HCT116 (cell line): ENCODE data around the gene STK24. TPM values are rescaled to one million over a fixed set of nuclear protein-coding genes. Genes with fewer than 3 reads are reported as not detected.

Source experiments
- ATAC-seq: fragments of 200-7000 bp; cut with Tn5 transposase; 2 replicates; pipeline ENCODE4 v1.9.1; 2020; ENCODE audit warnings: mild to moderate bottlenecking, moderate library complexity
- BruUV-seq: library from RNA; stranded (reverse); fragments of 400-500 nt; replicated peaks from 2 replicates; lab custom pipeline; 2021; lab: Mats Ljungman, UMichigan
- CTCF ChIA-PET: fragments of 300-600 bp; sonication (Branson Sonifier 250); formaldehyde crosslinking; loops from one replicate; lab custom pipeline; 2021; ENCODE audit warnings: antibody characterized with exemption; lab: Charles Lee
- POLR2A ChIA-PET: fragments of 300-600, 350-600 bp; sonication (Branson Sonifier 250); formaldehyde crosslinking; loops from one replicate; lab custom pipeline; 2021; ENCODE audit warnings: antibody characterized with exemption; lab: Charles Lee
- RAD21 ChIA-PET, 2 experiments: fragments of 300-600 bp; sonication (Branson Sonifier 250); formaldehyde crosslinking; loops; one replicate each; lab custom pipeline; 2023; ENCODE audit warnings: low total read pairs in 2 of 2; ENCODE audit not compliant: uncharacterized antibody in 2 of 2, unreplicated experiment in 2 of 2, low non-redundant PET in 1 of 2; lab: Charles Lee
- DNase-seq: peaks from one replicate; pipeline ENCODE4 v3.0.0-alpha.2; 2010; ENCODE audit warnings: low read depth, low spot score
- H2AFZ ChIP-seq: fragments of 200-600 bp; shearing (Covaris generic), sonication (generic); 2 replicates; pipeline ENCODE4 v1.6.1; 2017; ENCODE audit warnings: low read depth, mixed run types, mixed read lengths, antibody characterized with exemption, low read length; ENCODE audit not compliant: poor library complexity, severe bottlenecking
- H3K27ac ChIP-seq: 2 replicates; pipeline ENCODE4 v1.5.1; 2012; ENCODE audit warnings: low read depth, low read length
- H3K27me3 ChIP-seq: fragments of 200-600 bp; sonication (generic); 2 replicates; pipeline ENCODE4 v1.6.1; 2016; ENCODE audit warnings: mixed run types, low read length, mixed read lengths; ENCODE audit not compliant: insufficient read depth
- H3K36me3 ChIP-seq, 2 experiments: fragments of 200-500 bp in 1 of 2; fragments of 200-600 bp in 1 of 2; sonication (Bioruptor generic) in 1 of 2; sonication (generic) in 1 of 2; 2 replicates each; pipeline versions ENCODE4 v1.5.1 to v1.6.1; 2014 to 2016; ENCODE audit warnings: low read length in 2 of 2, inconsistent platforms in 1 of 2, mixed read lengths in 1 of 2, mixed run types in 1 of 2; ENCODE audit not compliant: insufficient read depth in 2 of 2, control insufficient read depth in 1 of 2
- H3K4me1 ChIP-seq, 2 experiments: fragments of 200-600 bp in 1 of 2; sonication (generic) in 1 of 2; 2 replicates each; pipeline versions ENCODE4 v1.5.1 to v1.6.1; 2012 to 2017; ENCODE audit warnings: low read length in 2 of 2, inconsistent platforms in 1 of 2, mild to moderate bottlenecking in 1 of 2, mixed read lengths in 1 of 2, mixed run types in 1 of 2, moderate library complexity in 1 of 2; ENCODE audit not compliant: insufficient read depth in 2 of 2, control insufficient read depth in 1 of 2
- H3K4me2 ChIP-seq: fragments of 200-600 bp; sonication (generic); 2 replicates; pipeline ENCODE4 v1.6.1; 2017; ENCODE audit warnings: mixed run types, low read length, mixed read lengths
- H3K4me3 ChIP-seq, 2 experiments: fragments of 200-600 bp in 1 of 2; sonication (generic) in 1 of 2; replicated peaks in 1 of 2; 2 replicates each; pipeline ENCODE4 v1.5.1; 2011 to 2016; ENCODE audit warnings: low read length in 2 of 2, control low read depth in 1 of 2, low read depth in 1 of 2, mild to moderate bottlenecking in 1 of 2, mixed read lengths in 1 of 2, mixed run types in 1 of 2
- H3K79me2 ChIP-seq: fragments of 200-600 bp; sonication (generic); 2 replicates; pipeline ENCODE4 v1.6.1; 2017; ENCODE audit warnings: mild to moderate bottlenecking, mixed run types, low read length, moderate library complexity, mixed read lengths; ENCODE audit not compliant: insufficient read depth
- H3K9ac ChIP-seq: fragments of 200-600 bp; sonication (generic); 2 replicates; pipeline ENCODE4 v1.6.1; 2016; ENCODE audit warnings: low read length, mixed read lengths
- H3K9me2 ChIP-seq: fragments of 200-600 bp; sonication (generic), shearing (Covaris generic); 2 replicates; pipeline ENCODE4 v1.6.1; 2017; ENCODE audit warnings: mixed run types, mild to moderate bottlenecking, moderate library complexity; ENCODE audit not compliant: insufficient read depth
- H3K9me3 ChIP-seq, 2 experiments: fragments of 200-500 bp in 1 of 2; fragments of 200-600 bp in 1 of 2; sonication (Bioruptor generic) in 1 of 2; sonication (generic) in 1 of 2; 2 replicates each; pipeline ENCODE4 v1.6.1; 2014 to 2017; ENCODE audit warnings: low read length in 2 of 2, mixed read lengths in 2 of 2, inconsistent platforms in 1 of 2, low read depth in 1 of 2, mild to moderate bottlenecking in 1 of 2, mixed run types in 1 of 2, moderate library complexity in 1 of 2; ENCODE audit not compliant: control insufficient read depth in 1 of 2, insufficient read depth in 1 of 2
- H4K20me1 ChIP-seq: fragments of 200-600 bp; sonication (generic), shearing (Covaris generic); 2 replicates; pipeline ENCODE4 v1.6.1; 2017; ENCODE audit warnings: mixed run types, mild to moderate bottlenecking, moderate library complexity; ENCODE audit not compliant: insufficient read depth
- CBX3 ChIP-seq: IDR thresholded peaks from 2 replicates; pipeline ENCODE4 v1.6.1; 2012; ENCODE audit warnings: low read depth
- EGR1 ChIP-seq: IDR thresholded peaks from 2 replicates; pipeline ENCODE4 v1.6.1; 2012; ENCODE audit warnings: low read depth
- ELF1 ChIP-seq: IDR thresholded peaks from 2 replicates; pipeline ENCODE4 v1.6.1; 2012; ENCODE audit warnings: low read depth, borderline replicate concordance
- EZH2 ChIP-seq: fragments of 200-600 bp; sonication (generic); IDR thresholded peaks from 2 replicates; pipeline ENCODE4 v1.6.1; 2017; ENCODE audit warnings: antibody characterized with exemption, mixed run types
- JUND ChIP-seq: IDR thresholded peaks from 2 replicates; pipeline ENCODE4 v1.6.1; 2012
- POLR2A ChIP-seq: IDR thresholded peaks from 2 replicates; pipeline ENCODE4 v1.7.0; 2011; ENCODE audit warnings: borderline replicate concordance; ENCODE audit not compliant: insufficient read depth, insufficient read length; ENCODE audit errors: extremely low read depth
- POLR2AphosphoS5 ChIP-seq: IDR thresholded peaks from 2 replicates; pipeline ENCODE4 v1.6.1; 2011; ENCODE audit warnings: mild to moderate bottlenecking, low read depth, low read length, moderate library complexity
- RAD21 ChIP-seq: IDR thresholded peaks from 2 replicates; pipeline ENCODE4 v1.6.1; 2012; ENCODE audit warnings: low read depth, mild to moderate bottlenecking
- TCF7L2 ChIP-seq: IDR thresholded peaks from 2 replicates; pipeline ENCODE4 v1.7.0; 2011; ENCODE audit warnings: borderline replicate concordance, inconsistent platforms; ENCODE audit not compliant: insufficient read depth, insufficient read length; ENCODE audit errors: extremely low read depth
- YY1 ChIP-seq: IDR thresholded peaks from 2 replicates; pipeline ENCODE4 v1.6.1; 2011; ENCODE audit warnings: low read length, low read depth, moderate library complexity, mild to moderate bottlenecking; ENCODE audit not compliant: insufficient replicate concordance; ENCODE audit errors: extremely low read depth
- ZFX ChIP-seq: fragments of 450-650 bp; IDR thresholded peaks from 2 replicates; pipeline ENCODE4 v1.6.1; 2017
- ZNF274 ChIP-seq: fragments of 200-500 bp; sonication (Bioruptor generic); IDR thresholded peaks from 2 replicates; pipeline ENCODE4 v1.6.1; 2014; ENCODE audit warnings: mild to moderate bottlenecking, low read depth, low read length, inconsistent platforms
- intact Hi-C: fragments of 100-400 bp; cut with micrococcal nuclease; formaldehyde crosslinking; loops from 2 replicates; pipeline ENCODE4 v1.10.0; 2022
- total RNA-seq: library from RNA; stranded (reverse); gene quantifications from one replicate; pipeline ENCODE4 v1.2.1, GENCODE V29; 2021; ENCODE audit not compliant: unreplicated experiment
- TF ChIP-seq, protein P1 (sequence below): IDR thresholded peaks from 2 replicates; pipeline ENCODE4 v1.6.1; 2012
- TF ChIP-seq, protein P2 (sequence below): IDR thresholded peaks from 2 replicates; pipeline ENCODE4 v1.6.1; 2012

Gene STK24
- total RNA-seq, 1 experiment from 2014 or later = 137 TPM

DNA sequence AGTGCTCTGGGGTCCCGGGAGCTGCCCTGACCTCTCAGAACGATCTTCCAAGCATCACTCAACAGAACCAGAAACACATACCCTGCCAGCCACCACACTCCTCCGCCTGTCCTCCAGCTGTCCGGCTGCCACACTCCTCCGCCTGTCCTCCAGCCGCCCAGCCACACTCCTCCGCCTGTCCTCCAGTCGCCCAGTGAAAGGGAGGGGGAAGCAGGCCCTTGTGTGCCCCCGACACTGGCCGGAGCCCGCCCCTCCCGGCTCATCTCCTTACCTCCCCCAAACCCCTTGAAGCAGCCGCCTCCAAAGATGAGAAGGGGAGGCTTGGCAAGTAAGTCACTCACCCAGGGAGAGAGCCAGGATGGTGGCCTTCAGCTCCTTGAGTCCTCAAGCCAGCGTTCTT is 40.2 kb downstream of the STK24 start:
- Histone ChIP-seq H3K36me3 (no peaks in the 10 kb centered on the region), H2AFZ (no peak overlapping the region), H3K27me3 (no peaks in the 10 kb centered on the region), H3K9me3 (no peaks in the 10 kb centered on the region), H4K20me1 (peaks cover 14% of the 10 kb centered on the region; the same call in 1 of the 2 replicates), H3K9ac (no peak overlapping the region), H3K4me3 (no peak overlapping the region), H3K9me2 (no peaks in the 10 kb centered on the region), H3K79me2 (peaks cover 98% of the 10 kb centered on the region), H3K4me2 (no peak overlapping the region), H3K27ac (no peak overlapping the region), H3K4me1 (peaks cover 0 to 20% of the 10 kb centered on the region in 2 experiments; a peak in 2 of 4 replicates)
- ChIA-PET RAD21 (no interaction called here), CTCF (no interaction called here), POLR2A (no interaction called here)
- ATAC-seq (no peak), DNase-seq (no peak)
- no peak for TF ChIP-seq EGR1
- no peak for TF ChIP-seq RAD21
- TF ChIP-seq, protein P1, sequence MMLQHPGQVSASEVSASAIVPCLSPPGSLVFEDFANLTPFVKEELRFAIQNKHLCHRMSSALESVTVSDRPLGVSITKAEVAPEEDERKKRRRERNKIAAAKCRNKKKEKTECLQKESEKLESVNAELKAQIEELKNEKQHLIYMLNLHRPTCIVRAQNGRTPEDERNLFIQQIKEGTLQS = no peak
- no peak for TF ChIP-seq ZNF274
- no peak for TF ChIP-seq YY1
- no peak for TF ChIP-seq ELF1
- TF ChIP-seq POLR2AphosphoS5 = no peak
- TF ChIP-seq POLR2A = no peak
- TF ChIP-seq, protein P2, sequence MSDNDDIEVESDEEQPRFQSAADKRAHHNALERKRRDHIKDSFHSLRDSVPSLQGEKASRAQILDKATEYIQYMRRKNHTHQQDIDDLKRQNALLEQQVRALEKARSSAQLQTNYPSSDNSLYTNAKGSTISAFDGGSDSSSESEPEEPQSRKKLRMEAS = no peak
- TF ChIP-seq TCF7L2 = no peak
- no peak for TF ChIP-seq CBX3
- no peak for TF ChIP-seq EZH2
- TF ChIP-seq ZFX = no peak
- no peak for TF ChIP-seq JUND
- intact Hi-C loops = no loop called here
- no TSS peak for BruUV-seq
